MCF 10A (cell line): ENCODE measurements around the gene ACOXL. TPM values are rescaled to one million over a fixed set of nuclear protein-coding genes. Genes with fewer than 3 reads are reported as not detected.
A peak's percentile ranks its signal among the peaks of the same experiment; 100 is the strongest.

Experiments
- BruUV-seq: library from RNA; stranded (reverse); fragments of 400-500 nt; replicated peaks from 2 replicates; lab custom pipeline; 2021; lab: Mats Ljungman, UMichigan
- CTCF ChIA-PET: fragments of 300-600 bp; sonication (Branson Sonifier 250); formaldehyde crosslinking; extraction: SDS; loops from one replicate; lab custom pipeline; 2021; ENCODE audit warnings: antibody characterized with exemption, inconsistent platforms; lab: Yijun Ruan, JAX
- POLR2A ChIA-PET: fragments of 300-600, 350-650 bp; sonication (Branson Sonifier 250); formaldehyde crosslinking; extraction: SDS; loops from one replicate; lab custom pipeline; 2020; ENCODE audit warnings: antibody characterized with exemption, inconsistent platforms; lab: Yijun Ruan, JAX
- DNase-seq: peaks from one replicate; pipeline ENCODE4 v3.0.0-alpha.2; 2018; ENCODE audit not compliant: unreplicated experiment
- H3K27ac Mint-ChIP-seq: one replicate; pipeline ENCODE4 v1.8.0; 2022; ENCODE audit warnings: mild to moderate bottlenecking, low read depth, mixed read lengths; ENCODE audit not compliant: unreplicated experiment
- H3K27me3 Mint-ChIP-seq: one replicate; pipeline ENCODE4 v1.8.0; 2022; ENCODE audit warnings: mixed read lengths; ENCODE audit not compliant: insufficient read depth, unreplicated experiment
- H3K36me3 Mint-ChIP-seq: one replicate; pipeline ENCODE4 v1.8.0; 2022; ENCODE audit warnings: mild to moderate bottlenecking, moderate library complexity, mixed read lengths; ENCODE audit not compliant: insufficient read depth, unreplicated experiment
- H3K4me1 Mint-ChIP-seq: one replicate; pipeline ENCODE4 v1.8.0; 2022; ENCODE audit warnings: mixed read lengths; ENCODE audit not compliant: insufficient read depth, unreplicated experiment
- H3K4me3 Mint-ChIP-seq: one replicate; pipeline ENCODE4 v1.8.0; 2022; ENCODE audit warnings: mild to moderate bottlenecking, moderate library complexity, mixed read lengths; ENCODE audit not compliant: unreplicated experiment
- H3K9me3 Mint-ChIP-seq: one replicate; pipeline ENCODE4 v1.8.0; 2022; ENCODE audit warnings: mixed read lengths; ENCODE audit not compliant: unreplicated experiment
- intact Hi-C: fragments of 100-400 bp; cut with micrococcal nuclease; formaldehyde crosslinking; loops from 2 replicates; pipeline ENCODE4 v1.14.1; 2022
- total RNA-seq: library from RNA; stranded (reverse); gene quantifications from 2 replicates; pipeline ENCODE4 v1.2.3, GENCODE V29; 2022
- TF ChIP-seq, protein P1 (sequence below): fragments of 200-600 bp; IDR thresholded peaks from one replicate; pipeline ENCODE4 v1.8.0; 2022; ENCODE audit warnings: antibody characterized with exemption, mild to moderate bottlenecking; ENCODE audit not compliant: unreplicated experiment

Gene ACOXL
- total RNA-seq, 1 experiment from 2014 or later = not detected

DNA sequence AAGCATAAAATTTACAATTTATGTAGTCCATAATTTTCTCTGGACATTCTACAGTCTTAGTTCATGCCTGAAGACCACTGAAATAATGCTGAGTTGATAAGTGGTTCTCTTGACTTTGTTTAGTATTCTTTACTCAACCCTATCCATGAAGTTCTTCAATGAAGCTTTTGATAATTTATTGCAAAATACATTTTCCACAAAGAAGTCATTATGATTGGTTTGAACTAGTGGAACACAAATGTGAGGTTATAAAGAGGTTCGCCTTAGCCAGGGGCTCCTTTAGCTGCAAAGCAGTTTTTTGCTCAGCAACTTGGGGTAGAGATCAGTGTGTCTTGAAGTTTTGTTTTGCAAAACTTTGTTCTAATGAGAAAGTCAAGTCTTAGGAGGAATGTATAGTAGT is 394.2 kb downstream of the ACOXL start:
- intact Hi-C loops = no loop called here
- CTCF ChIA-PET = no interaction called here
- POLR2A ChIA-PET = interaction anchor here (0.6 to 2.4 kb wide), 6 partner anchors 9 to 314 kb away, joined by 3 to 6 read pairs (median 4); no protein-coding TSS in a partner anchor

DNA sequence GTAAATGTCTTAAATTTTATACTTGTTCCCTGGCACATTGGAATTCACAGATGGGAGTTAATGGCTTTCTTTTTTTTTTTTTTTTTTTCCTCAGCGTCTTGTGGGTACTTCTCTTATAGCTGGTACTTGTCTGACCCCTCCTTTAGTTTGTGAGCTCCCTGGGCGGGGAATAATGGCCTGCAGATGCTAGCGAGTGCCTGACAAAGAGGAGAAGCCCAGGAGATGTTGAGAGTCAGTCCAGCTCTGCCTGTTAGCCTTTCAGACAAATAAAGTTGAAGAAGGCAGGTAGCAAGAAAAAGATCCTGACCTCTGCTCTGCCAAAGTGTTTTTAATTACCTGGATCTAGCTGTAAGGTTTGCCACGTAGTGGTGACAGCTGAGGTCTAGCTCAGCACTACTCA is 395.0 kb downstream of the ACOXL start:
- Mint-ChIP-seq H3K4me1 (peaks cover 23% of the 10 kb centered on the region), H3K27me3 (no peaks in the 10 kb centered on the region), H3K4me3 (no peak overlapping the region), H3K9me3 (no peaks in the 10 kb centered on the region), H3K36me3 (peaks cover 87% of the 10 kb centered on the region), H3K27ac (no peak overlapping the region)
- no TSS peak for BruUV-seq
- CTCF ChIA-PET = no interaction called here
- TF ChIP-seq, protein P1, sequence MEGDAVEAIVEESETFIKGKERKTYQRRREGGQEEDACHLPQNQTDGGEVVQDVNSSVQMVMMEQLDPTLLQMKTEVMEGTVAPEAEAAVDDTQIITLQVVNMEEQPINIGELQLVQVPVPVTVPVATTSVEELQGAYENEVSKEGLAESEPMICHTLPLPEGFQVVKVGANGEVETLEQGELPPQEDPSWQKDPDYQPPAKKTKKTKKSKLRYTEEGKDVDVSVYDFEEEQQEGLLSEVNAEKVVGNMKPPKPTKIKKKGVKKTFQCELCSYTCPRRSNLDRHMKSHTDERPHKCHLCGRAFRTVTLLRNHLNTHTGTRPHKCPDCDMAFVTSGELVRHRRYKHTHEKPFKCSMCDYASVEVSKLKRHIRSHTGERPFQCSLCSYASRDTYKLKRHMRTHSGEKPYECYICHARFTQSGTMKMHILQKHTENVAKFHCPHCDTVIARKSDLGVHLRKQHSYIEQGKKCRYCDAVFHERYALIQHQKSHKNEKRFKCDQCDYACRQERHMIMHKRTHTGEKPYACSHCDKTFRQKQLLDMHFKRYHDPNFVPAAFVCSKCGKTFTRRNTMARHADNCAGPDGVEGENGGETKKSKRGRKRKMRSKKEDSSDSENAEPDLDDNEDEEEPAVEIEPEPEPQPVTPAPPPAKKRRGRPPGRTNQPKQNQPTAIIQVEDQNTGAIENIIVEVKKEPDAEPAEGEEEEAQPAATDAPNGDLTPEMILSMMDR = no peak
- POLR2A ChIA-PET = interaction anchor here (2.4 kb wide), 1 partner anchor 12 kb away, joined by 6 read pairs; no protein-coding TSS in a partner anchor
- DNase-seq = no peak
- intact Hi-C loops = no loop called here

More for the DNA sequence above, 394.2 kb downstream of the ACOXL start:
- TF ChIP-seq, protein P1 = no peak
- H3K36me3 Mint-ChIP-seq = peaks cover 84% of the 10 kb centered on the region
- BruUV-seq = no TSS peak
- no peak overlapping the region for H3K4me3 Mint-ChIP-seq
- peak overlapping the region; percentile 28 for H3K27ac Mint-ChIP-seq
- H3K27me3 Mint-ChIP-seq = no peaks in the 10 kb centered on the region
- H3K9me3 Mint-ChIP-seq = no peaks in the 10 kb centered on the region
- DNase-seq = no peak
- peaks cover 18% of the 10 kb centered on the region for H3K4me1 Mint-ChIP-seq

DNA sequence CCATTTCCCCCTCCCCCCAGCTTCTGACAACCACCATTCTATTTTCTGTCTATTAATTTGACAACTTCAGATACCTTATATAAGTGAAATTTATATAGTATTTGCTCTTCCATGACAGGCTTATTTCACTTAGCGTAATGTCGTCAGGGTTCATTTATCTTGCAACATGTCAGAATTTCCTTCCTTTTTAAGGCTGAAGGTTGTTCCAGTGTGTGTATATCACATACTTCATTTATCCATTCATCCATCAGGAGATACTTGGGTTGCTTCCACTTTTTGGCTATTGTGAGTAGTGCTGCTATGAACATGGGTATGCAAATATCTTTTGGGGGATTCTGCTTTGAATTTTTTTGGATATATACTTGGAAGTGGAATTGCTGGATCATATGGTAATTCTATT is 395.7 kb downstream of the ACOXL start:
- Mint-ChIP-seq H3K36me3 (peaks cover 91% of the 10 kb centered on the region), H3K9me3 (no peaks in the 10 kb centered on the region), H3K27ac (no peak overlapping the region), H3K4me1 (peaks cover 23% of the 10 kb centered on the region), H3K27me3 (no peaks in the 10 kb centered on the region), H3K4me3 (no peak overlapping the region)
- TF ChIP-seq, protein P1 = no peak
- no peak for DNase-seq
- ChIA-PET POLR2A (no interaction called here), CTCF (no interaction called here)
- intact Hi-C loops = no loop called here
- BruUV-seq = no TSS peak

DNA sequence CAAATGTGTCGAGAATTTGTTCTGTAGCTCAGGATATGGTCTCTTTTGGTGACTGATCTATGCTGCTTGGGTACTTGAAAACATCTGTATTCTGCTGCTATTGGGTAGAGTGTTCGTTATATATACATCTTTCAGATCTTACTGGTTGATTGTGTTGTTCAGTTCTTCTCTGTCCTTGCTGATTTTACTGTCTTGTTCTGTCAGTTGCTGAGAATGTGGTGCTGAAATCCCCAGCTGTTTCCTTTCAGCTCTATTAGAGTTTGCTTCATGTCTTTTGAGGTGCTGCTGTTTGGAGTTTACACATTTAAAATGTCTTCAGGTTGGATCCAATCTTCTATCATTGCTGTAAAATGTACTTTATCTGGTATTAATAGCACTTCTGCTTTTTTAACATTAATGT is 401.2 kb downstream of the ACOXL start:
- BruUV-seq = no TSS peak
- POLR2A ChIA-PET = interaction anchor here (1.0 to 3.1 kb wide), 3 partner anchors 10 to 13 kb away, joined by 3 to 16 read pairs (median 4); partner anchors contain the start of gene BCL2L11

More for the DNA sequence above, 401.2 kb downstream of the ACOXL start:
- Mint-ChIP-seq H3K9me3 (no peaks in the 10 kb centered on the region), H3K4me3 (no peak overlapping the region), H3K27ac (no peak overlapping the region), H3K27me3 (no peaks in the 10 kb centered on the region), H3K4me1 (peaks cover 25% of the 10 kb centered on the region), H3K36me3 (peaks cover 65% of the 10 kb centered on the region)
- no peak for DNase-seq
- TF ChIP-seq, protein P1 = no peak
- CTCF ChIA-PET = interaction anchor here (1.2 to 1.8 kb wide), 3 partner anchors 9 to 35 kb away, joined by 4 to 6 read pairs (median 6); no protein-coding TSS in a partner anchor
- intact Hi-C loops = no loop called here
